Brain microvascular endothelial cell (primary cell): ENCODE data around the gene MYO1C.

Source experiments
- DNase-seq: peaks from one replicate; pipeline ENCODE4 v3.0.0-alpha.2; 2020
- H3K27ac ChIP-seq: fragments of 250-450 bp; sonication (Bioruptor Pico); 2 replicates; pipeline ENCODE4 v1.5.1; 2020; ENCODE audit warnings: mild to moderate bottlenecking, moderate library complexity
- H3K27me3 ChIP-seq: fragments of 250-450 bp; sonication (Bioruptor Pico); replicated peaks from 2 replicates; pipeline ENCODE4 v1.5.1; 2020; ENCODE audit warnings: mild to moderate bottlenecking
- H3K36me3 ChIP-seq: fragments of 250-450 bp; sonication (Bioruptor Pico); replicated peaks from 2 replicates; pipeline ENCODE4 v1.5.1; 2020; ENCODE audit warnings: mild to moderate bottlenecking
- H3K4me3 ChIP-seq: 2 replicates; pipeline ENCODE4 v1.5.1; 2011; ENCODE audit warnings: low read depth, mild to moderate bottlenecking, control low read depth, low read length, moderate library complexity
- in situ Hi-C: cut with HindIII; loops from 2 replicates; pipeline ENCODE4 v1.10.0; 2017; ENCODE audit warnings: low sequenced_read_pairs, low pct_ligation_motif_present
- TF ChIP-seq, protein P1 (sequence below): IDR thresholded peaks from 2 replicates; pipeline ENCODE4 v1.5.1; 2011; ENCODE audit warnings: low read depth, mild to moderate bottlenecking, moderate library complexity, low read length, control low read depth, inconsistent platforms; ENCODE audit errors: missing control alignments

The MYO1C gene

DNA sequence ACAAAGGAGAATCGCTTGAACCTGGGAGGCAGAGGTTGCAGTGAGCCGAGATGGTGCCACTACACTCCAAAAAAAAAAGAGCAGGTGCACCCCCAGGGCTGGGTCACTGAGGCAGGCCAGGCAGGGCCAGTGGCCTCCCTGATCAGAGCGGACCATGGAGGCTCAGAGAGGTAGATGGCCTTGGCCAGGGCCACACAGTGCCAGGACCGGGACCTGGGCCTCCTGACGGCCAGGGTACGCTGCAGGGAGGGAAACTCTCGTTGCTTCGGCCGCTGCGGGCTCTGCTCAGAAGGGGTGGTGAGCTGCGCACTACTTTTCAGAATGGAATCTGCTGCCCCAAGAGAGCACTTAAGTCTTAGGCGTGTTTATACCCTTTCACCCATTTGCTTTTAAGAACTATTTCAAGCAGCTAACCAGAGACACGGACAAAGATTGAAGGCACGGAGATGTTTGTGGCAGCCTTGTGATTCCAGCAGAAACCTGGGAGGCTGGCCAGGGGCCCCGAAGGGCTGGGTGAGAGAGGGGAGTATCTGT, 17.1 kb downstream of the MYO1C start:
- in situ Hi-C loops: no loop called here
- Histone ChIP-seq H3K36me3 (peaks cover 62% of the 10 kb centered on the region), H3K27ac (no peak overlapping the region), H3K27me3 (no peaks in the 10 kb centered on the region), H3K4me3 (no peak overlapping the region)
- TF ChIP-seq, protein P1, sequence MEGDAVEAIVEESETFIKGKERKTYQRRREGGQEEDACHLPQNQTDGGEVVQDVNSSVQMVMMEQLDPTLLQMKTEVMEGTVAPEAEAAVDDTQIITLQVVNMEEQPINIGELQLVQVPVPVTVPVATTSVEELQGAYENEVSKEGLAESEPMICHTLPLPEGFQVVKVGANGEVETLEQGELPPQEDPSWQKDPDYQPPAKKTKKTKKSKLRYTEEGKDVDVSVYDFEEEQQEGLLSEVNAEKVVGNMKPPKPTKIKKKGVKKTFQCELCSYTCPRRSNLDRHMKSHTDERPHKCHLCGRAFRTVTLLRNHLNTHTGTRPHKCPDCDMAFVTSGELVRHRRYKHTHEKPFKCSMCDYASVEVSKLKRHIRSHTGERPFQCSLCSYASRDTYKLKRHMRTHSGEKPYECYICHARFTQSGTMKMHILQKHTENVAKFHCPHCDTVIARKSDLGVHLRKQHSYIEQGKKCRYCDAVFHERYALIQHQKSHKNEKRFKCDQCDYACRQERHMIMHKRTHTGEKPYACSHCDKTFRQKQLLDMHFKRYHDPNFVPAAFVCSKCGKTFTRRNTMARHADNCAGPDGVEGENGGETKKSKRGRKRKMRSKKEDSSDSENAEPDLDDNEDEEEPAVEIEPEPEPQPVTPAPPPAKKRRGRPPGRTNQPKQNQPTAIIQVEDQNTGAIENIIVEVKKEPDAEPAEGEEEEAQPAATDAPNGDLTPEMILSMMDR: no peak
- no peak for DNase-seq

DNA sequence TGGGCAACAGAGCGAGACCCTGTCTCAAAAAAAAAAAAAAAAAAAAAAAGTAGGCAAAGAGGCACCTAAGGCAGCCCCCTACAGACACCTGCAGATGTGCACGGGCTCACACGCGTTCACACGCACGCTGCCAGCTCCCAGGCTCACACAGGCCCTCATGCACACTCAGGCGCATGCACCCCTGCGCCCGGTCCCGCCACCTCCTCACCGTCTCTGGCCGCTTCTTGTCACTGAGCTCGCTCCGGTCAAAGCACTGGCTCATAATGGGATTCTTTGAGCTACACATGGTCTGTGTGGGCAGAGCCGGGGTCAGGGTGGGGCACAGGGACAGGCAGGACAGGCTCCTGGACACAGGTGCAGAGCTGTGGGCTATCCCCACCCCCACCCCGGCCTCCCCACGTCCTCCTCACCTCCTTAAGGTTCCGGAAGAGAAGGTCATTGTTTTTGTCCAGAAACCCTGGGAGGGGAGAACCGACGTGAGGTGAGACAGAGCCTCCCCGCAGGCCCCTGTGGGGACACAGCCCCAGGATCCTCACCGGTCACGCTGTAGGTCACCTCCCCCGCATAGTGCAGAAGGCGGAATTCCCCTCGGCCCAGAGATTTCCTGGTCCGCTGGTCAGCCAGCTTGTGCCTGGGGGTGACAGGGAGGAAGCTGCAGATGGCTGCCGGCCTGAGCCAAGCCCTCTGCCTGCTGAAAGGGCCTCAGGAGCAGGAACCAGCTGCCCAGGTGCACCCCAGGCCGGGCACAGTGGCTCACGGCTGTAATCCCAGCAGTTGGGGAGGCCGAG, 17.9 kb downstream of the MYO1C start:
- Histone ChIP-seq H3K27me3 (no peaks in the 10 kb centered on the region), H3K36me3 (peaks cover 68% of the 10 kb centered on the region)
- in situ Hi-C loops: no loop called here

DNA sequence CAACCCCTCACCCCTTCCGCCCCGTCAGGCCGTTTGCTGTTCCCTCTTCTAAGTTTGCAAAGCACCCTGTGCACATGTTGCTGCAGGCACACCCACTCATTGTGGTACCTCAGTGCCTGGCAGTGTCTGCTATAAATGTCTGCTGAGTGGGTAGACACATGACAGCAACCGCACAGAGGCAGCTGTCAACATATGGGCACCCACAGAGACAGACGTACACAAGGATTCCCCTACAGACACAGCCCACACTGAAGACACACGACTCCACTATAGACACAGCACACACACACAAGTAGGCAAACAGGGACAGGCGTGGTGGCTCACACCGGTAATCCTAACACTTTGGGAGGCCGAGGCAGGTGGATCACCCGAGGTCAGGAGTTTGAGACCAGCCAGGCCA, 18.6 kb downstream of the MYO1C start:
- Histone ChIP-seq H3K27ac (no peak overlapping the region), H3K36me3 (peaks cover 71% of the 10 kb centered on the region), H3K27me3 (no peaks in the 10 kb centered on the region), H3K4me3 (no peak overlapping the region)
- no peak for DNase-seq
- in situ Hi-C loops: no loop called here
- TF ChIP-seq, protein P1: no peak

More for the DNA sequence above, 17.9 kb downstream of the MYO1C start:
- DNase-seq: no peak
- no peak overlapping the region for H3K4me3 ChIP-seq
- TF ChIP-seq, protein P1: no peak
- H3K27ac ChIP-seq: no peak overlapping the region

DNA sequence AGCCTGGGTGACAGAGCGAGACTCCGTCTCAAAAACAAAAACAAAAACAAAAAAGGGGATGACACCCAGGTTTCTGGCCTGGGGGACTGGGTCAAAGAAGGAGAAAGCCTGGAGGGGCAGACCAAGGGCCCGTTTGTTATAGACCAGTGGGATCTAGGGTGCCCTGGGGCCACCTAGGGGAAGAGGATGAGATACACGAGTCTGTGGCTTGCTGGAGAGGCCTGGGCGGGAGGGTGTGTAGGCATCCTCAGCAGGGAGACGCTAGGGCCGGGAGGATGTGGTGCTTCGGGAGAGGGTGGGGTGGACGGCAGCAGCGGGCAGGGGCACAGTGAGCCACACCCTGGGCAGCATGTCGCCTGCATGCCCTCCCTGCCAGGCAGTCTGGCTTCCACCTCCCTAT, 19.3 kb downstream of the MYO1C start:
- peaks cover 70% of the 10 kb centered on the region for H3K36me3 ChIP-seq
- TF ChIP-seq, protein P1: peak; percentile 25
- no peak overlapping the region for H3K4me3 ChIP-seq
- in situ Hi-C loops: no loop called here
- no peak overlapping the region for H3K27ac ChIP-seq
- H3K27me3 ChIP-seq: no peaks in the 10 kb centered on the region
- no peak for DNase-seq

DNA sequence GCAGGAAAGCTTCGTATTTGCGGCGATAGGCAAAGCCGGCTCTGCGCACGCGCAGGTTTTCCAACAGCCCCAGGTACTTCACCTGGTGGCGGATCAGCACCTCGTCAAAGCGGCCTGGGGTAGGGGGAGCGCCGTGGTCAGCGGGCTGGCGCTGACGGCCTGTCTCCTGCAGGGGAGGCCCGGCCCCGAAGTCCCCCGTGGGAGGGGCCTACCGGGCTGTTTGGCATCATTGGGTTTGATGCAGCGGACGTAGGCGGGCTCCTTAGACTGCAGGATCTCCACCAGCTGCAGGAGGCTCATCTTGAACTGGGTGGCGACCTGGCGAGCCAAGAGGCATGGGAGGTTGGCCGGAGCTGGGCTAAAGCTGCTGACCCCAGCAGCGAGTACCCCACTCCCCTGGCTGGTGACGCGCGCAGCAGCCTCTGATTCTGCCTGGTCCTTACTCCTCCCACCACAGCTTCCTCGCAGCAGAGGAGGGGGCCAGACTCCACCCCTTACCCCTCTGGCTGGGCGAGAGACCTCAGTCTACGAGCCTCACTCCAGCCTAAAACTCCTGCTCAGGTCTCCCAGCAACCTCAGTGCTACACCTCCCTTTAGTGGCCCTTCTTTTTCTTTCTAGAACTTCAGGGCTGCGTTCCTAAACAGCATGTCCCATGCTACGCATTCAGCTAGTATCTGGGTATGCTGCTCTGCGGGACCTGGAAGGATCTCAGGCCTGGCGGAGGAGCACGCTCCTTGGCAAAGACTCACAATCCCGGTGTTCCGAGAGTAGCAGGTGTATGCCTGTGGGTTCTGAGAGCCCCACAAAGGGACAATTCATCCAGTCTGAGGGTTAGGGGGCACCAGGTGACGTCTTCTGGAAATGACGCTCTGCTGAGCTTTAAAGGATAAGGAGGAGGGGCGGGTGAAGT, 20.3 kb downstream of the MYO1C start:
- DNase-seq: no peak
- TF ChIP-seq, protein P1: no peak

More for the DNA sequence above, 20.3 kb downstream of the MYO1C start:
- Histone ChIP-seq H3K36me3 (peaks cover 65% of the 10 kb centered on the region), H3K27me3 (no peaks in the 10 kb centered on the region), H3K27ac (no peak overlapping the region), H3K4me3 (no peak overlapping the region)
- in situ Hi-C loops: no loop called here
